Muscle of leg (tissue), 11 donors: ENCODE measurements around the gene DOCK10. TPM values are rescaled to one million over a fixed set of nuclear protein-coding genes. Genes with fewer than 3 reads are reported as not detected.
A peak's percentile ranks its signal among the peaks of the same experiment; 100 is the strongest.

ENCODE experiments used
- DNase-seq: peaks from one replicate; pipeline ENCODE4 v3.0.0; 2013
- H3K27ac ChIP-seq: one replicate; pipeline ENCODE4 v1.5.1; 2013; ENCODE audit warnings: mild to moderate bottlenecking, low read length, control low read depth
- H3K27me3 ChIP-seq: one replicate; pipeline ENCODE4 v1.6.1; 2013; ENCODE audit warnings: low read length; ENCODE audit not compliant: control insufficient read depth, insufficient read depth
- H3K36me3 ChIP-seq: one replicate; pipeline ENCODE4 v1.6.1; 2013; ENCODE audit warnings: low read length; ENCODE audit not compliant: control insufficient read depth, insufficient read depth
- H3K4me1 ChIP-seq: one replicate; pipeline ENCODE4 v1.6.1; 2013; ENCODE audit warnings: low read length; ENCODE audit not compliant: control insufficient read depth, insufficient read depth
- H3K4me3 ChIP-seq: one replicate; pipeline ENCODE4 v1.5.1; 2013; ENCODE audit warnings: low read length, control low read depth
- H3K9me3 ChIP-seq: replicated peaks from 2 replicates; pipeline ENCODE4 v1.6.1; 2013; ENCODE audit warnings: low read depth, low read length; ENCODE audit not compliant: control insufficient read depth
- WGBS: methylation state at CpG from one replicate; pipeline ENCODE4 v1.1.5; 2013; ENCODE audit warnings: missing lambda C conversion rate; ENCODE audit not compliant: insufficient coverage; 5-methylcytosine and 5-hydroxymethylcytosine counted together
- polyA plus RNA-seq, 8 donors: library from polyadenylated mRNA; unstranded; fragments of 120-200 nt; gene quantifications; one replicate each; pipeline versions ENCODE4 v1.2.1 to v1.2.3, GENCODE V29; 2013; ENCODE audit warnings: inconsistent platforms in 1 of 8, low replicate concordance in 1 of 8; ENCODE audit not compliant: insufficient read length in 8 of 8, insufficient read depth in 1 of 8
- total RNA-seq: library from RNA; stranded (reverse); fragments of 120-200 nt; gene quantifications from one replicate; pipeline ENCODE4 v1.2.4, GENCODE V29; 2013

DOCK10 gene
- total and polyA plus RNA-seq, 9 donors, result 14.8 to 20.1 (median 17.9) TPM

DNA sequence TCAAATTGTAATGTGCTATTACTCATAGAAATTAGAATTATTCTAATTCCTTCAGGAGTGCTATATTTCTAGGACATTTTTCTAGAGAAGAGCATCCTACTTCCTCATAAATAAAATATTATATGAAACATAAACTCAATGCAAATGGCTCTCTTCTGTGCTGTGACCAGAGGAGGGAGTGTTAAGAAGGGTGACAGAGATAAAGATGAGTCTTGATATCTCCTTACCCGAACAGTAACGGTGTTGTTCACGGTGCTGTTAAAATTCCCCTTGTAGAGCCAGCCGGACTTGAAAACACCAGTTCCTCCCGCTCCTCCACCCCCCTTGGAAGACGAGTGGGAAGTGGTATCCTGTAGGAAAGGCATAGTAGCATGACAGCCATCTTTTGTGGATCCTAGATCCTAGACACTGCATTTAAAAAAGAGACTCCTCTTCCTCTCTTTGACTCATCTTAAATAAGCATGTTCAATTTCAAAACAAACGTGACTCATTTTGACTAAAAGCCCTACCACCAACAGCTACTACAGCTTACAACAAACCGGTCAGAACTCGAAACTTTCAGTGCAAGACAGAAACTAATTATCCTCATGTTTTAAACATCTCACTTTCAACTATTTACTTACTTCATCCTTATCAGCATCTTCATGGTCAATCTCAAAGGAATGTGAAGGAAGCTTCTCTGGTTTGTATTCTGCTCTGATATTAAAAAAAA, 156.3 kb downstream of the DOCK10 start:
- Histone ChIP-seq H3K36me3 (peaks cover 9% of the 10 kb centered on the region), H3K27me3 (no peaks in the 10 kb centered on the region), H3K27ac (no peak overlapping the region), H3K4me3 (no peak overlapping the region), H3K9me3 (no peaks in the 10 kb centered on the region), H3K4me1 (no peaks in the 10 kb centered on the region)
- WGBS, result 100% methylated on average over 1 of the region's 9 CpGs
- no peak for DNase-seq

- no peaks in the 10 kb centered on the region for H3K9me3 ChIP-seq
- H3K27me3 ChIP-seq, result no peaks in the 10 kb centered on the region
- peaks cover 9% of the 10 kb centered on the region for H3K36me3 ChIP-seq
- WGBS, result no CpG with 5 or more reads among the region's 1 CpG
- H3K4me3 ChIP-seq, result no peak overlapping the region
- H3K27ac ChIP-seq, result no peak overlapping the region
- no peaks in the 10 kb centered on the region for H3K4me1 ChIP-seq
- no peak for DNase-seq
Observed at GRCh38 chr2:224885291-224885690, 157.0 kb downstream of the DOCK10 start.

DNA sequence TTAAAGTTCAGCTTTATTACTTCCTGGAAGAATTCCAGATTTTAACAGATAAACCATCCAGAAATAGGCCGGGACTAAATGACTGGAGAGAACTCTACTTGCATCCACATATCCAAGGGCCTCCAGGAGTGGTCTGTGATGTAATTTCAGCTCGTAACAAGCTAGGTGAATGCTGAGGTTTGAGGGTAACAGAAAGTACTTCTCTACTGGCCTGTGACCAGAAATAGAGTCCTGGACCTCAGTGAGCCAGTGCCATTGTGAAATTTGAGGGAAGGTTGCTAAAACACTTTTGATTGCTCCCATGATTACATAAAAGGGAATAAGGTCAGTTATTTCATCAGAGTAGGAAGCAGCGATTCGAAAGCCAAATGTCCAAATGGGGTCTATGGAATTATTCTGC, 158.1 kb downstream of the DOCK10 start:
- H3K4me1 ChIP-seq, result no peaks in the 10 kb centered on the region
- WGBS, result 72% methylated on average over 3 of the region's 4 CpGs
- no peak for DNase-seq

DNA sequence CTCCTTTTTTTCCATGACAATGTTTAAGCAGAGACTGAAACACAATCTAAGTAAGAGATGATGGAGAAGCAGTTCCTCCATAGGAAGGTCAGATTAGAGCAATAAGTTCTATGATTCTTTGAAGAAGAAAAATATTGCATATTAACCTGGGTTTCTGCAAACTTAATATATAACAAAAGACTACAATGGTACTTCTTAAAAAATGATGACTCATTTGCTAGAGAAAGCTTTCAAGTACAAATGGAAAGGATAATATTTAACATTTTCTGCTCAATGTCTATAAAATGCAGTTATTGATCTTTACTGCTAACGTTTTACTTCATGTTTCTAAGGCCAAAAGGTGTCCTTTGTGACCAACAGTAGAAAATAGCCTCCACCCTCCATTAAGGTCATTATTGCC, 158.6 kb downstream of the DOCK10 start:
- Histone ChIP-seq H3K9me3 (no peaks in the 10 kb centered on the region), H3K27me3 (no peaks in the 10 kb centered on the region), H3K4me1 (no peaks in the 10 kb centered on the region), H3K36me3 (peaks cover 12% of the 10 kb centered on the region), H3K4me3 (no peak overlapping the region), H3K27ac (no peak overlapping the region)
- DNase-seq, result no peak
- WGBS, result no CpG with 5 or more reads among the region's 1 CpG

More for the DNA sequence above, 158.1 kb downstream of the DOCK10 start:
- Histone ChIP-seq H3K4me3 (no peak overlapping the region), H3K27me3 (no peaks in the 10 kb centered on the region), H3K27ac (no peak overlapping the region), H3K36me3 (peaks cover 10% of the 10 kb centered on the region), H3K9me3 (no peaks in the 10 kb centered on the region)

GRCh38 chr2:224883172-224883516, 159.1 kb downstream of the DOCK10 start:
- H3K36me3 ChIP-seq, result peaks cover 14% of the 10 kb centered on the region
- no peaks in the 10 kb centered on the region for H3K27me3 ChIP-seq
- H3K27ac ChIP-seq, result no peak overlapping the region
- DNase-seq, result no peak
- H3K4me3 ChIP-seq, result no peak overlapping the region
- no CpG with 5 or more reads among the region's 6 CpGs for WGBS
- no peaks in the 10 kb centered on the region for H3K9me3 ChIP-seq
- H3K4me1 ChIP-seq, result no peaks in the 10 kb centered on the region

DNA sequence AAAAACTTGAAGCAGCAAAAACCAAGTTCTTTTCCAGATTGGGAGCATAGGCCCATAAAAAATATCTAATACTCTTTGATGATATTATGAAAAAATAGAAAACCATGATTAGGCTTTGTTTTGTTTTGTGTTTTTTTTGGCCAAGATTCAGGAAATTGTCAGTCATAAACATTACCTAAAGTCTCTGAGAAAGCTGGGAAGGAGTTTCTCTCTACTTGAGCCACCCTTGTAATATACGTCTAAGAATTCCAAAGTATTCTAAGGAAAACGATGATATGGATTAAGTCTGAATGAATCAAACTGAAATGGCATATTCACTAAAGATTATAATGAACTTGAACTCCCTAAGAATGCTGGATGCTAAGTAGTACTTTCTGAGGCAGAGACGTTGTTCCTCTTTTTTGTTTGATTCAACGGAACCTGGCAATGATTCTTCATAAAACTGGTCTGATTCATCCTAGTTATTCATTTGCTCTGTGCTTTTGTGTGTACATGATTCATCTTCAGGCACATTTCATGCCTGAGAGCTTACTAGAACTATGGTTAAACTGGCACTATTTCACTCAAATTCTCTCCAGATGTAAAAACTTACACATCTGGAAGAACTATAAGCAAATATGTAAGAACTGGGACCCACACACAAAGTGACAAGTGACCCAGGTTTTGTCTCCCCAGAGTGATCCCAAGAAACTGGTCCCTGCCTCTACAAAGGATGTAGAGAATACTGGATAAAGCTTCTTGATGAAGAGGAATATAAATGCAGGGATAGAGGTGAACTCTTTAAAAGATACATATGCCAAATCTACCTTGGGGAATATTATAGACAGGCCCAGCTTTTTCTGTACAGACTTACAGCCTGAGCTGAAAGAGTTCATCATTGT, 159.7 kb downstream of the DOCK10 start:
- Histone ChIP-seq H3K27ac (no peak overlapping the region), H3K9me3 (no peaks in the 10 kb centered on the region), H3K4me1 (no peaks in the 10 kb centered on the region), H3K36me3 (peaks cover 14% of the 10 kb centered on the region), H3K27me3 (no peaks in the 10 kb centered on the region), H3K4me3 (no peak overlapping the region)
- DNase-seq, result peak; percentile 14
- no CpG with 5 or more reads among the region's 4 CpGs for WGBS

DNA sequence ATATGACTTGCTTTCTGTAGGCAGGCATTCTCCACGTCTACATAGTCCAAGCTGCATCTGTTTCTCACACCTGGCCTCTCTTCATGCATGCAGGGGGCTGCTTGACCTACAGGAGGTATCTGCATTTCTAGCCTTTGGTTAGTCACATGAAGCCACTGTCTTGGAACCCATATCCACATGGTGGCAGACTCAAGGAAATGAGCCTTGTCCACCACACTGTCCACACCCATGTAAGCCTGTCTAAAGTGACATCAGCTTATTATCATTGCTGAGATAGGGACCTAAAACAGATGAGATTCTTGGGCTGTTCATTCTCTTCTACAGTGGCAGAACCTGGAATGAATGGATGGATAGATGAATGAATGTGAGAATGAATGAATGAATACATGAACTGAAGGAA, 160.4 kb downstream of the DOCK10 start:
- H3K27ac ChIP-seq, result no peak overlapping the region

DNA sequence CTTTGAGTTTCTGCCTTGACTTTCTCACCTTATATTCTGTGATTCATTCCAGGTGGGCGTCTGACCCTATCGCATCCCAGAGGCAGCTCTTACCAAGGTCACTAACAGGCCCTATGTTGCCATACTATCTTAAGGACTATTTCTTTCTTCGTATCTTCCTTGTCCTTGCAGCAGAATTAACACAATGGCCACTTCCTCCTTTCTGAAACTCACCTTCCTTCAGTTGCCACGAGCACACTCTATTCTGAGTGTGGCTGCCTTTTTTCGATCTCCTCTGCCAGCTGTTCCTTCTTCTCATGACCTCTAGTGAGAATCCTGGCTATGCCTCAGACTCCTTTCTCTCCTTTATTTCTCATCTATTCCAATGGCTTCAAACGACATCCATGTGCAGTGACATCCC, 165.7 kb downstream of the DOCK10 start:
- 87% methylated on average over 6 of the region's 6 CpGs for WGBS
- peaks cover 20% of the 10 kb centered on the region for H3K36me3 ChIP-seq
- no peak overlapping the region for H3K4me3 ChIP-seq

More for the DNA sequence above, 160.4 kb downstream of the DOCK10 start:
- Histone ChIP-seq H3K4me3 (no peak overlapping the region), H3K9me3 (no peaks in the 10 kb centered on the region), H3K27me3 (no peaks in the 10 kb centered on the region), H3K36me3 (peaks cover 16% of the 10 kb centered on the region), H3K4me1 (no peaks in the 10 kb centered on the region)
- WGBS, result 60% methylated on average over 1 of the region's 1 CpG
- no peak for DNase-seq

GRCh38 chr2:224875841-224876240, 166.4 kb downstream of the DOCK10 start:
- Histone ChIP-seq H3K9me3 (no peaks in the 10 kb centered on the region), H3K27ac (no peak overlapping the region), H3K4me3 (no peak overlapping the region), H3K36me3 (peaks cover 24% of the 10 kb centered on the region), H3K4me1 (no peaks in the 10 kb centered on the region), H3K27me3 (no peaks in the 10 kb centered on the region)
- WGBS, result no CpG with 5 or more reads among the region's 2 CpGs
- DNase-seq, result no peak

More for the DNA sequence above, 165.7 kb downstream of the DOCK10 start:
- H3K27me3 ChIP-seq, result no peaks in the 10 kb centered on the region
- no peak overlapping the region for H3K27ac ChIP-seq
- H3K4me1 ChIP-seq, result no peaks in the 10 kb centered on the region
- DNase-seq, result no peak
- H3K9me3 ChIP-seq, result no peaks in the 10 kb centered on the region

DNA sequence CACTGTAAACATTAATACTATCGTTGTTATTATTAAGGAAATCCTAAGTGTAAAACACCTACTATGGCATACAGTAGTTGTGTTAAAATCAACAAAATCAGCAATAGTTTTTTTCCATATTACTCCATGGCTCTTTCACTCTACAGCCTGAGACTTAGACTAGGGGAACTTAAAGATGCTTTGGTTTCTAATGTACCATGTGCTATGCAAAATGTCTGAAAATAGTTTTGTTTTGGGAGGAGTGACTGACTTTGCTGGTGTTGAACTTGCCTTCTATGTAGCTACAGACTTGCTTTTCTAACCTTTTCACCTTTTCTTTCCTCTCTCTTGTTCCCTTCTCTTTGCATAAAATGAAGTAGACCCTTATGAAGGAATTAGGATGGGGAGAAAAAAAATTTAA, 167.1 kb downstream of the DOCK10 start:
- Histone ChIP-seq H3K36me3 (peaks cover 24% of the 10 kb centered on the region), H3K27ac (no peak overlapping the region), H3K27me3 (no peaks in the 10 kb centered on the region), H3K4me3 (no peak overlapping the region), H3K9me3 (no peaks in the 10 kb centered on the region), H3K4me1 (no peaks in the 10 kb centered on the region)
- no peak for DNase-seq
- no CpG with 5 or more reads among the region's 1 CpG for WGBS
